ENCODE measurements around the gene DOCK1.

The DOCK1 gene

DNA sequence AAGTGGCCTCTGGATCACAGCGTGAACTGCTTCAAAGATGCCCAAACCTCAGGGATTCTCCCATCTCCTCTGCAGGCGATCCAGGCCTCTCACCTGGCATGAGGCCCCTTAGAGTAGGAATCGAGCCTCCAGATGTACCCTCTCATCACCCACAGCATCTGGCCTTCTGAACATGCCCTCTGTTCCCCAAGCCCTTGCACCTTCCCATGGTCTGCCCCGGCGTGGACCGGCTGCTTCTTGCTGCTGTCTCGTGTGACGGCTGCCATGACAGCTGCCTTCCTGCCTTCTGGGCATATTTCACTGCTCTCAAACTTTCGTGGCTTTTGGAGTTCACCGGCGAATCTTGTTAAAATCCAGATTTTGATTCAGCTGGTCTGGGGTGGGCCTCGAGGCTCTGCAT is 486.6 kb downstream of the DOCK1 start:
- in situ Hi-C loops (cut with MboI; ENCODE audit: low pct_unique_long_range_greater_than_20kb, low sequenced_read_pairs, unreplicated experiment), result no loop called here
- TF ChIP-seq, protein P1, sequence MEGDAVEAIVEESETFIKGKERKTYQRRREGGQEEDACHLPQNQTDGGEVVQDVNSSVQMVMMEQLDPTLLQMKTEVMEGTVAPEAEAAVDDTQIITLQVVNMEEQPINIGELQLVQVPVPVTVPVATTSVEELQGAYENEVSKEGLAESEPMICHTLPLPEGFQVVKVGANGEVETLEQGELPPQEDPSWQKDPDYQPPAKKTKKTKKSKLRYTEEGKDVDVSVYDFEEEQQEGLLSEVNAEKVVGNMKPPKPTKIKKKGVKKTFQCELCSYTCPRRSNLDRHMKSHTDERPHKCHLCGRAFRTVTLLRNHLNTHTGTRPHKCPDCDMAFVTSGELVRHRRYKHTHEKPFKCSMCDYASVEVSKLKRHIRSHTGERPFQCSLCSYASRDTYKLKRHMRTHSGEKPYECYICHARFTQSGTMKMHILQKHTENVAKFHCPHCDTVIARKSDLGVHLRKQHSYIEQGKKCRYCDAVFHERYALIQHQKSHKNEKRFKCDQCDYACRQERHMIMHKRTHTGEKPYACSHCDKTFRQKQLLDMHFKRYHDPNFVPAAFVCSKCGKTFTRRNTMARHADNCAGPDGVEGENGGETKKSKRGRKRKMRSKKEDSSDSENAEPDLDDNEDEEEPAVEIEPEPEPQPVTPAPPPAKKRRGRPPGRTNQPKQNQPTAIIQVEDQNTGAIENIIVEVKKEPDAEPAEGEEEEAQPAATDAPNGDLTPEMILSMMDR (IDR thresholded peaks at IDR 0.05; ENCODE audit: extremely low read depth, insufficient read depth, missing control alignments), result no peak
- no peak for DNase-seq (ENCODE audit: low spot score)

DNA sequence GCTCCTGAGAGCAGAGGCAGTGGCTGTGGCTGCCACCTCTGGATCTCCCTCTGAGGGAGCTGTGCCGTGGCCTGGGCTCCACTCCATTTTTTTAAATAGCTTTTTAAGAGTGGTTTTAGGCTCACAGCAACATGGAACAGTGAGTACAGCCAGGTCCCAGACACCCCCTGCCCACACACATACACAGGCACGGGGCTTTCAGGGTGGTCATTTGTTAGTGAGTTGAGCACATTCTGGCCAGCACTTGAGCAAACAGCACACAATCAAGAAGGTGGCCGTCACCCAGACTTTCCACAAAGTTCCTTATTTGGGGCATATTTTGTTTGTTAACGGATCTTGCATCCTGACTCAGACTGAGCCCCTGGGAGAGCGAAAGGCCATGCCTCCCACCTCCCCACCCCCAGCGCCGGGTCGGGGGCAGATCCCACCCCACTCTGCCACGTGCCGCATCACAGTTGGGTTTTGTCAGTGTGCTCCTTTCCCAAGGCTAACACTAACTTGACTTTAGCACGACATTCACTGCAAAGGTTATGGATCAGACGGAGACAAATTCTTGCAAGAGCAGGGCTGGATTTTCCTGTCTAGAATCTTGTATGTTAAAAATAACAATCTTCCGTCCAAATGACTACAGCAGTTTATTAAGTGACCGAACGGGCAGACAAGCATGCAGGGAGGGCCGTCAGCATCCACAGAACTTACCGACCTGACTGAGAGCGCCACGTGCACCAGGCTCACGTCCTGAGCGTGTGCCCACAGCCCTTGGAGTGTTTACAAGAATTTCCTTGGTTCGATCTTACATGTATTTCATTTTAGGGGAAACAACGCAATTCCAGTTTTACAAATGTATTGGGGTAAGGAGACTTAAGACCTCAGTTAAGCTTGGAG is 487.4 kb downstream of the DOCK1 start:
- in situ Hi-C loops (cut with MboI; ENCODE audit: low pct_unique_long_range_greater_than_20kb, low sequenced_read_pairs, unreplicated experiment), result no loop called here
- no peak for DNase-seq (ENCODE audit: low spot score)

DNA sequence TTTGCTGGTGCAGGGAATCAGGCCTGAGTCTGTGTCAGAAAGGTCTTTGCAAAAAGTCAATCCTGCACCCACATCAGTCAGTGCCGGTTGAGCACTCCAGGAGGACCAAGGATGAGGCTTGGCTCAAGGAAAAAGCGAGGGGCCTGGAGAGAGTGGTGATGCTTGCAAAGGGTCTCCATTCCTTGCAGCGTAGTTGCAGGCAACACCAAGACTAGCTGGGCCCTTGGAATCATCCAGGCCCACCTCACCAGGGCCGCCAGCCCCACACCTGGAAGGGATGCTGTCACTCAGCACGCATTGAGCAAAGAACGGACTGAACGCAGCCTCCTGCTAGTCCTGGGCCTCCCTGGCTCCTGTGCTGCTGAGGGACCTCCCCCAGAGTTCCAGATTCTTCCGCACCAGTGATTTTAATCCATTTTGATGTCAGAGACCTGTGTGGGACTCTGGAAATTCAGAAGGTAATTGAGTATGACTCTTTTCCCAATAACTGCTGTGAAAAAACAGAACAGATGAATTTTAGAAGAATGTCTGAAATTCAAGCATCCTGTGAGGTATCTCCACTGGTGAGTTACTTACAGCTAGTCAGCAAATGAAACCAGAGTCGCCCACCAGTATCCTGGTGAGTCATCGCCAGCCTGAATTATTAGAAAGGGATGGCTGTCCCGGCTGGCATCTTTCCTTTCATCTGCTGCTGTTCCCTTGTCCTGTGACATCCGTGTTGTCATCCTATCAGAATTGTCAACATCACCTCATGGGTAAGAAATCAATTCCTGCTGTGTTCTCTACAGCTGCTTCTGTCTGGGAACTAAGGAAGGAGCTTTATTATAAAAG is 493.1 kb downstream of the DOCK1 start:
- no peak for DNase-seq (ENCODE audit: low spot score)
- in situ Hi-C loops (cut with MboI; ENCODE audit: low pct_unique_long_range_greater_than_20kb, low sequenced_read_pairs, unreplicated experiment), result no loop called here
- TF ChIP-seq, protein P1 (IDR thresholded peaks at IDR 0.05; ENCODE audit: extremely low read depth, insufficient read depth, missing control alignments), result no peak

More for the DNA sequence above, 487.4 kb downstream of the DOCK1 start:
- TF ChIP-seq, protein P1 (IDR thresholded peaks at IDR 0.05; ENCODE audit: extremely low read depth, insufficient read depth, missing control alignments), result no peak

DNA sequence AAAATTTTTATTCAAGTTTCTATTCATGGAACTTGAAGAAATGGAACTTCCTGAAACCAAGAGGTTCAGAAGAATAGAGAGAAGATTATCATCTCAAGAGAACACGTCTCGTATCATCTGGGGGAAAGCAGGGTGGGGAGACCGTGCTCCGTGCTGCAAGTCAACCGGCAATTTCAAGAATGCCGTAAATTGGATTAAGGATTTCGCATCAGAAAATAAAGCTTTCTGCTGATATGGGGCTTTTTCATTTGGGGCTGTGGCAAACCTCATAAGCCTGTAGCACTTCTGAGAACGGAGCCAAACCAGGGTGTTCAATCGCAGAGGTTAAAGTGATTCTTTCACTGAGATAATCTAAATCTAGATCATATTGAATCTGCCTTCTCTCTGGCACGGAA is 493.7 kb downstream of the DOCK1 start:
- DNase-seq (ENCODE audit: low spot score), result no peak
- TF ChIP-seq, protein P1 (IDR thresholded peaks at IDR 0.05; ENCODE audit: extremely low read depth, insufficient read depth, missing control alignments), result no peak
- in situ Hi-C loops (cut with MboI; ENCODE audit: low pct_unique_long_range_greater_than_20kb, low sequenced_read_pairs, unreplicated experiment), result no loop called here

DNA sequence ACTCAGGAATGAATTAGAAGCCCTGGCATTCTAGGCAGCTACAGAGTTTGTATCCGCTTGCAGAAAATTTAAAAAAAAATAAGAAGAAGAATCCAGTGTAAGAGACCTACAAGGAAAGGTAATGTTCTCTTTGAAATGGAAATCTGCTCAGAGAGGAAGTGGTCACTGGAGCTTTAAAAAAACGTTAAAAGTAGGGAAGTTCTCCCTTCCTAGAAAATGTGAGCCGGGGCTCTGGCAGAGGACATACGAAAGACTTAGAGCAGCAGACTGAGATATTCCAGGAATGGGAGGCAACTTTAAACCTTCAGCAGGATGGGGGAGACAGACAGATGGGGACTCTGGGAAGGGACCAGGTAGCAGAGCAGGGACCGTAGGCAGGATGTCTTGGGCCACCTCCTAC is 494.4 kb downstream of the DOCK1 start:
- no peak for DNase-seq (ENCODE audit: low spot score)
- in situ Hi-C loops (cut with MboI; ENCODE audit: low pct_unique_long_range_greater_than_20kb, low sequenced_read_pairs, unreplicated experiment), result no loop called here
- TF ChIP-seq, protein P1 (IDR thresholded peaks at IDR 0.05; ENCODE audit: extremely low read depth, insufficient read depth, missing control alignments), result no peak

DNA sequence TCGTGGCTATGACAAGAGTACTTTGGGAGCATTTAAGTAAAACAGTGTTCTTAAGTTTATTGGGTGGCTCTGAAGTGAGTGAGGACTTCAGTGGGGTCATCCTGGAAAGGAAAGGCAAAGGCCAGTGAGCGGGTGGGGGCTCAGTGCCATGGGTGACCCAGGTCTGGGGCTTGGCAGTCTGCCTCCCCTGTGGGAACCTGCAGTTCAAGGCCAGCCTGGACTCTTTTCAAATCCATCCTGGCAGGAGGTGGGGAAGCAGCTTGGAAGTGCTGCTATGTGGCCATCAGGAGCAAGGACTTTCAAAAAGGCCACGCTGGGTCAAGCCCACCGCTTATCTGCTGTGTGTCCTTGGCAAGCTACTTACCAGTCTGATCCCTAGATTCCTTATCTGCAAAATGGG is 495.0 kb downstream of the DOCK1 start:
- TF ChIP-seq, protein P1 (IDR thresholded peaks at IDR 0.05; ENCODE audit: extremely low read depth, insufficient read depth, missing control alignments), result no peak
- in situ Hi-C loops (cut with MboI; ENCODE audit: low pct_unique_long_range_greater_than_20kb, low sequenced_read_pairs, unreplicated experiment), result no loop called here
- DNase-seq (ENCODE audit: low spot score), result no peak
